Gastrocnemius medialis (tissue), 4 donors: ENCODE measurements around the gene SENP1. TPM values are rescaled to one million over a fixed set of nuclear protein-coding genes. Genes with fewer than 3 reads are reported as not detected.

ENCODE experiments used
- ATAC-seq, 2 donors: fragments of 150-250 bp; one replicate each; pipeline ENCODE4 v1.9.1; 2016
- DNase-seq, 2 donors: peaks; one replicate each; pipeline ENCODE4 v3.0.0-alpha.2; 2019
- H3K27ac ChIP-seq, 4 donors: fragments of 200-600 bp; sonication (generic); 1 replicate in 1 of 4; 2 replicates in 3 of 4; pipeline ENCODE4 v1.5.1; 2016 to 2018; ENCODE audit warnings: mild to moderate bottlenecking in 2 of 4, moderate library complexity in 1 of 4
- H3K27me3 ChIP-seq, 3 donors: fragments of 200-600 bp; sonication (generic) in 2 of 3; 1 replicate in 1 of 3; 2 replicates in 2 of 3; pipeline versions ENCODE4 v1.5.1 to v1.6.0; 2016 to 2019; ENCODE audit warnings: mild to moderate bottlenecking in 1 of 3, moderate library complexity in 1 of 3
- H3K36me3 ChIP-seq, 2 donors: fragments of 200-600 bp; sonication (generic) in 1 of 2; one replicate each; pipeline ENCODE4 v1.5.1; 2017 to 2018
- H3K4me1 ChIP-seq, 2 donors: fragments of 200-600 bp; sonication (generic) in 1 of 2; one replicate each; pipeline ENCODE4 v1.5.1; 2016 to 2017; ENCODE audit warnings: mild to moderate bottlenecking in 2 of 2
- H3K4me3 ChIP-seq, 4 donors: fragments of 200-600 bp; sonication (generic) in 3 of 4; 1 replicate in 1 of 4; 2 replicates in 3 of 4; pipeline ENCODE4 v1.5.1; 2016 to 2019; ENCODE audit warnings: mild to moderate bottlenecking in 2 of 4
- H3K9me3 ChIP-seq, 3 donors: fragments of 200-600 bp; sonication (generic) in 2 of 3; 1 replicate in 1 of 3; 2 replicates in 2 of 3; pipeline ENCODE4 v1.5.1; 2016 to 2019
- POLR2A ChIP-seq, 2 donors: fragments of 450-650 bp; IDR thresholded peaks; one replicate each; pipeline ENCODE4 v1.6.1; 2017; ENCODE audit warnings: antibody characterized with exemption in 2 of 2, mild to moderate bottlenecking in 2 of 2, moderate library complexity in 2 of 2
- in situ Hi-C, 4 donors: fragments of 200-750 bp; cut with MboI; loops; one replicate each; pipeline versions ENCODE4 v1.15.0 to v1.8.0; 2017; ENCODE audit warnings: low sequenced_read_pairs in 4 of 4
- intact Hi-C: fragments of 100-400 bp; cut with DNase I; formaldehyde crosslinking; loops from one replicate; pipeline ENCODE4 v1.15.1; 2023; ENCODE audit warnings: low total_unique reads
- total RNA-seq, 4 donors: library from RNA; depleted of rRNA; stranded (reverse); fragments of >200 nt; gene quantifications; one replicate each; pipeline versions ENCODE4 v1.1.0 to v1.2.3, GENCODE V29; 2016
- TF ChIP-seq, protein P1 (sequence below), 5 experiments: fragments of 450-650 bp in 3 of 5; fragments of 200-600 bp in 2 of 5; sonication (generic) in 2 of 5; IDR thresholded peaks in 4 of 5; conservative IDR thresholded peaks in 1 of 5; 1 replicate in 4 of 5; 2 replicates in 1 of 5; pipeline ENCODE4 v1.5.1; 2016 to 2019; ENCODE audit warnings: antibody characterized with exemption in 5 of 5, mild to moderate bottlenecking in 3 of 5, moderate library complexity in 3 of 5

SENP1 gene
- total RNA-seq, 4 donors from 2014 or later: 8.7 to 19.1 (median 13.1) TPM

GRCh38 chr12:48060474-48060873 lies 45.4 kb downstream of the SENP1 start:
- TF ChIP-seq, protein P1, sequence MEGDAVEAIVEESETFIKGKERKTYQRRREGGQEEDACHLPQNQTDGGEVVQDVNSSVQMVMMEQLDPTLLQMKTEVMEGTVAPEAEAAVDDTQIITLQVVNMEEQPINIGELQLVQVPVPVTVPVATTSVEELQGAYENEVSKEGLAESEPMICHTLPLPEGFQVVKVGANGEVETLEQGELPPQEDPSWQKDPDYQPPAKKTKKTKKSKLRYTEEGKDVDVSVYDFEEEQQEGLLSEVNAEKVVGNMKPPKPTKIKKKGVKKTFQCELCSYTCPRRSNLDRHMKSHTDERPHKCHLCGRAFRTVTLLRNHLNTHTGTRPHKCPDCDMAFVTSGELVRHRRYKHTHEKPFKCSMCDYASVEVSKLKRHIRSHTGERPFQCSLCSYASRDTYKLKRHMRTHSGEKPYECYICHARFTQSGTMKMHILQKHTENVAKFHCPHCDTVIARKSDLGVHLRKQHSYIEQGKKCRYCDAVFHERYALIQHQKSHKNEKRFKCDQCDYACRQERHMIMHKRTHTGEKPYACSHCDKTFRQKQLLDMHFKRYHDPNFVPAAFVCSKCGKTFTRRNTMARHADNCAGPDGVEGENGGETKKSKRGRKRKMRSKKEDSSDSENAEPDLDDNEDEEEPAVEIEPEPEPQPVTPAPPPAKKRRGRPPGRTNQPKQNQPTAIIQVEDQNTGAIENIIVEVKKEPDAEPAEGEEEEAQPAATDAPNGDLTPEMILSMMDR (IDR thresholded peaks at IDR 0.05 in 4 of 5, conservative IDR thresholded peaks at IDR 0.05 in 1 of 5): no peak
- TF ChIP-seq POLR2A (IDR thresholded peaks at IDR 0.05): no peak
- H3K27ac ChIP-seq: no peak overlapping the region
- H3K27me3 ChIP-seq: no peaks in the 10 kb centered on the region
- DNase-seq (no peak), ATAC-seq (no peak)
- H3K4me1 ChIP-seq: peaks cover 0 to under 1% of the 10 kb centered on the region in 2 donors
- no peaks in the 10 kb centered on the region for H3K9me3 ChIP-seq
- in situ Hi-C loops (loop anchor here in 1 of 4 donors (25.0 kb wide), 1 partner anchor 577 kb away; no protein-coding TSS in a partner anchor), intact Hi-C loops (no loop called here)
- no peak overlapping the region for H3K4me3 ChIP-seq
- peaks cover 12 to 70% of the 10 kb centered on the region in 2 donors for H3K36me3 ChIP-seq

DNA sequence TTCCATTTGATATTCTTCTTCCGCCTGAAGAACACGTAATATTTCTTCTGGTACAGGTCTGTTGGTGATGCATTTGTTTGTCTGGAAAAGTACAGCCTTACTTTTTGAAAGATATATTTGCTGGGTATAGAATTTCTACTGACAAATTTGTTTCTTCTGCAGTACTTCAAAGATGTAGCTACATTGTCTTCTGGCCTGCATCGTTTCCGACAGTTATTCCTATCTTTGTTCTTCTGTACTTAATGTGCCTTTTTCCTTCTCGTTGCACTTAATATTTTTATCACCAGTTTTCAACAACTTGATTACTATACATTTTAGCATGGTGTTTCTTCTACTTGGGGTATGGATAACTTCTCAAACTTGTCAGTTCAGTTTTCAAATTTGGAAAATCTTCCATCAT lies 47.1 kb downstream of the SENP1 start:
- TF ChIP-seq, protein P1 (IDR thresholded peaks at IDR 0.05 in 4 of 5, conservative IDR thresholded peaks at IDR 0.05 in 1 of 5): no peak
- no peak for TF ChIP-seq POLR2A (IDR thresholded peaks at IDR 0.05)
- no peak overlapping the region for H3K4me3 ChIP-seq
- no peaks in the 10 kb centered on the region for H3K27me3 ChIP-seq
- intact Hi-C loops (no loop called here), in situ Hi-C loops (loop anchor here in 1 of 4 donors (25.0 kb wide), 1 partner anchor 579 kb away; no protein-coding TSS in a partner anchor)
- peaks cover 3 to 53% of the 10 kb centered on the region in 2 donors for H3K36me3 ChIP-seq
- DNase-seq: no peak
- peaks cover 6 to 16% of the 10 kb centered on the region in 2 donors for H3K4me1 ChIP-seq
- no peaks in the 10 kb centered on the region for H3K9me3 ChIP-seq
- H3K27ac ChIP-seq: no peak overlapping the region
- ATAC-seq: no peak

- no peaks in the 10 kb centered on the region for H3K9me3 ChIP-seq
- ATAC-seq (no peak), DNase-seq (no peak)
- peaks cover 0 to 22% of the 10 kb centered on the region in 2 donors for H3K36me3 ChIP-seq
- in situ Hi-C loops: loop anchor here in 1 of 4 donors (25.0 kb wide), 1 partner anchor 582 kb away; no protein-coding TSS in a partner anchor
- no peak overlapping the region for H3K27ac ChIP-seq
- TF ChIP-seq POLR2A (IDR thresholded peaks at IDR 0.05): no peak
- TF ChIP-seq, protein P1 (IDR thresholded peaks at IDR 0.05 in 4 of 5, conservative IDR thresholded peaks at IDR 0.05 in 1 of 5): no peak
- H3K4me1 ChIP-seq: peaks cover 6 to 16% of the 10 kb centered on the region in 2 donors
- intact Hi-C loops: no loop called here
- H3K4me3 ChIP-seq: no peak overlapping the region
- H3K27me3 ChIP-seq: no peaks in the 10 kb centered on the region
These were observed 50.7 kb downstream of the SENP1 start for GRCh38 chr12:48054955-48055821.

DNA sequence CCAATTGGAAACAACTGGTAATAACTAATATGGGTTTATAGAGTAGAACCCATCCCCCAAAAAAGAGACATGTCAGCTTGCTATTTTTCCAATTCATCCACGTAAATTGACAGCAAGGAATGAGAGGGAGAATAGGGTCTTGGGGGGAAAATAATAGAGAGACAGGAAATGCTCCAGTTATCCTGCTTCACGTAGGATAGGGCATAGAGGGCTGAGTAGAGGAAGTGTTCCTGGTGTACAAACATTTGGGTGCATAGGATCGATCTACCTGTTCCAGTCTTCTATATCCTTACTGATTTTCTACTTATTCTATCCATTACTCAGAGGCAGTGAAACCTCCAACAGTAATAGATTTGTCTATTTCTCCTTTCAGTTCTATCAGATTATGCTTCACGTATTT lies 52.0 kb downstream of the SENP1 start:
- intact Hi-C loops: no loop called here

More for the DNA sequence above, 52.0 kb downstream of the SENP1 start:
- no peak for ATAC-seq
- no peaks in the 10 kb centered on the region for H3K9me3 ChIP-seq
- no peak for TF ChIP-seq POLR2A (IDR thresholded peaks at IDR 0.05)
- TF ChIP-seq, protein P1 (IDR thresholded peaks at IDR 0.05 in 4 of 5, conservative IDR thresholded peaks at IDR 0.05 in 1 of 5): no peak
- H3K4me3 ChIP-seq: no peak overlapping the region
- no peak overlapping the region for H3K27ac ChIP-seq
- peaks cover 6 to 16% of the 10 kb centered on the region in 2 donors for H3K4me1 ChIP-seq
- H3K36me3 ChIP-seq: peaks cover 0 to 12% of the 10 kb centered on the region in 2 donors
- no peak for DNase-seq
- in situ Hi-C loops: loop anchor here in 1 of 4 donors (25.0 kb wide), 1 partner anchor 583 kb away; no protein-coding TSS in a partner anchor
- H3K27me3 ChIP-seq: no peaks in the 10 kb centered on the region
